NCI-H187 (cell line): ENCODE data around the gene CERS4.
"Not testable (repeated sequence)": the region's sequence is repeated elsewhere in the genome, so short reads cannot be mapped to it uniquely, and the experiment has no call there.

ENCODE experiments used
- DNase-seq, 2 experiments: peaks; one replicate each; lab custom pipeline; 2025; lab: John Stamatoyannopoulos, UW

The CERS4 gene

GRCh38 chr19:8209462-8210378 lies 550 bp downstream of the CERS4 start:
- DNase-seq: no peak

- DNase-seq: peak in 1 of 2 experiments; percentile 15
These were observed 1.4 kb downstream of the CERS4 start for GRCh38 chr19:8210421-8211101.

DNA sequence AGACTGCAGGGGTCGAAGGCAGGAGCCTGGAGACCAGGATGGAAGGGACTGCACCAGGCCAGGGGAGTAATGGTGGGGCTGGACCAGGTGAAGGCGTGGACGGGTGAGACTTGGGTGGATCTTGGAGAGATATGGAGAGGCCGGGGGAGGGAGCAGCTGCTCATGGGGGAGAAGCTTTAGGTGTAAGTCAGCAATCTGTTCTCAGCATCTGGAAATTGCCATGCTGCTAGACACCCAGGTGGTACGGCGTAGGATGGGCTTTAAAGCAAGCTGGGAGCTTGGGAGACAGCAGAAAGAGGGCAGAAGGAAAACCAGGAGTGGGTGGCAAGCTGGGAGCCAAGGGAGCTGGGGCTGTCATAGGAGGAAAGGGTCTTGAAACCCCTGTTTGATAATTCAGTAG lies 3.0 kb downstream of the CERS4 start:
- DNase-seq: no peak

- no peak for DNase-seq
These were observed 3.7 kb downstream of the CERS4 start for GRCh38 chr19:8212916-8213315.

- no peak for DNase-seq
These were observed 4.9 kb downstream of the CERS4 start for GRCh38 chr19:8213827-8214672.

DNA sequence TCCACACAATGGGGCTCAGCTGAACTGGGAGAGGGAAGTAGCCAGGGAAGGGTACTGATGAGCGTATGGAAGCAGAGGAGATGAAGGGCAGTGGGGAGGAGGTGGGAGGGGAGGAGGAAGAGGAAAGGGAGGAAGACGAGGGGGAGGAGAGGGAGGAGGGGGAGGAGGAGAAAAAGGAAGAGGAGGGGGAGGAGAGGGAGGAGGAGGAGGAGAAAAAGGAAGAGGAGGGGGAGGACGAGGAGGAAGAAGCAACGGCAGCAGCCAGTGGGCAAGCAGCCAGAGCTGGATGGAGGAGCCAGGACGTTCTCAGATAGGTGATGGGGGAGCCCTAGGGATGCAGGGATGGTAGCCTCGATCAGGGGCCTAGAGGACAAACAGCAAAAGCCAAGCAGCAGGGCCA lies 5.6 kb downstream of the CERS4 start:
- no peak for DNase-seq

GRCh38 chr19:8215783-8216182 lies 6.6 kb downstream of the CERS4 start:
- no peak for DNase-seq

DNA sequence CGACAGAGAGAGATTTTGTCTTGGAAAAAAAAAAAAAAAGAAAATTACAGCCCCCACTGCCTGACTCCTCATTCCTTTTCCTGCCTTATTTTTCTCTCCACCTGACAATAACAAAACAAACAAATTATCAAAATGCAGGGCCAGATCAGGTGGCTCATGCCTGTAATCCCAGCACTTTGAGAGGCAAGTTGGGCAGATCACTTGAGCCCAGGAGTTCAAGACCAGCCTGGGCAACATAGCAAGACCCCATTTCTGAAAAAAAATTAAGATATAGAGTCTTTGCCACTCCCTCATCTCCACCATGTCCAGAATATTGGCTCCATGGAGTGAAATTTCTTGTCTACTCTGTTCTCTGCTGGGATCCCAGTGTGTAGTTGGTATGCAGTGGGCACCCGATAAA lies 7.2 kb downstream of the CERS4 start:
- no peak for DNase-seq

GRCh38 chr19:8218127-8218526 lies 9.0 kb downstream of the CERS4 start:
- DNase-seq: not testable (repeated sequence)

- DNase-seq: no peak
These were observed 11.3 kb downstream of the CERS4 start for GRCh38 chr19:8220481-8220880.

- DNase-seq: no peak
These were observed 12.0 kb downstream of the CERS4 start for GRCh38 chr19:8221161-8221560.

GRCh38 chr19:8223442-8223841 lies 14.3 kb downstream of the CERS4 start:
- DNase-seq: not testable (repeated sequence)

DNA sequence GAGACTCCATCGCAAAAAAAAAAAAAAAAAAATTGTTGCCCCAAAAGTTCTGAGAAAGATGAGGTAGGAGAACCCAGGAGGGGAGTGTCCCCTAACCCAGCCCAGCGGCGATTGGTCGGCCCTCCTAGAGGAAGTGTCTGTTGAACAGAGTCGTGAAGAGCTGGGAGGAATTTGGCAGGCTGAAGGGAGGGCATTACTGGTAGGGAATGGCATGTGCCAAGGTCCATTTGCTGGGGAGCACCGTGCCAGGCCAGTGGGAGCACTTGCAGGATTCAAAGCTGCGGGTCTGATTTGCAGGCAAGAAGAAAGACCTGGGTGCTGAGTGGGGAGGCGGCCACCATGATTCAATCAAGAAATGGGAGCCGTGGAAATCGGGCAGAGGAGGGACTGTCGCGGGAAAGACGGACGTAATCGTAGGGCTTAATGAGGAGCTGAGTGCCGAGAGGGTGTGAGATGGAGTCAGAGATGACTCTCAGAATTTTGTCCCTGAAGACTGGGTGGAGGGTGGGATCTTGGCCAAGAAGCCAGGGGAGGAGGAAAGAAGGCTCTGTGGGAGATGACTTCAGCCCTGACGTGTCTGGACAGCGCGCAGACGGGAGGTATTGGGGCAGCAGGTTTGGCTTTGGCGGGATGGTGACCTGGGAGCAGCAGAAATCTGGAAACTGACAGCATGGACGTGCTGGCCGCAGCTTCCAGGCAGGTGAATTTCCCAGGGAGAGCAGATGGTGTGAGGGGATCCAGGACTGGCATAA lies 15.4 kb downstream of the CERS4 start:
- no peak for DNase-seq

DNA sequence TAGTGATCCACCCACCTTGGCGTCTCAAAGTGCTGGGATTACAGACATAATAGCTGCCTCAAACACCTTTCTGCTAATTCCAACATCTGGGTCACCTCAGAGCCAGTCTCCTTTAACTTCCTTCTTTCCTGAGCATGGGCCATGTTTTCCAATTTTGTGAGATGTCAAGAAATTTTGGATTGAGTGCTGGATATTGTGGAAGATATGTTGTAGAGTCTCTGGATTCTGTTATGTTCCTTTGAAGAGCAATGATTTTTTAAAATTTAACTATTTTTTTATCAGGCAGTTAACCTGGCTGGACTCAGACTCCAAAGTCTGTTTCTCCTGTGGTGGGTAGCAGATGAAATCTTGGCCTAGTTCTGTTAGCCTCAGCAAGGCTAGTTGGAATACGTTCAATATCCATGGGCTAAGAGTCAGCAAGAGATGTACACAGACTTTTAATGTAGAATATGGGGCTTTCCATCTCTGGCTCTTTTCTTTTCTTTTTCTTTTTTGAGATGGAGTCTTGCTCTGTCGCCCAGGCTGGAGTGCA lies 22.0 kb downstream of the CERS4 start:
- DNase-seq: no peak

- no peak for DNase-seq
These were observed 24.2 kb downstream of the CERS4 start for GRCh38 chr19:8233370-8233769.

GRCh38 chr19:8237026-8237425 lies 27.9 kb downstream of the CERS4 start:
- no peak for DNase-seq

GRCh38 chr19:8238251-8238650 lies 29.1 kb downstream of the CERS4 start:
- DNase-seq: no peak

- DNase-seq: no peak
These were observed 30.5 kb downstream of the CERS4 start for GRCh38 chr19:8239528-8240273.

DNA sequence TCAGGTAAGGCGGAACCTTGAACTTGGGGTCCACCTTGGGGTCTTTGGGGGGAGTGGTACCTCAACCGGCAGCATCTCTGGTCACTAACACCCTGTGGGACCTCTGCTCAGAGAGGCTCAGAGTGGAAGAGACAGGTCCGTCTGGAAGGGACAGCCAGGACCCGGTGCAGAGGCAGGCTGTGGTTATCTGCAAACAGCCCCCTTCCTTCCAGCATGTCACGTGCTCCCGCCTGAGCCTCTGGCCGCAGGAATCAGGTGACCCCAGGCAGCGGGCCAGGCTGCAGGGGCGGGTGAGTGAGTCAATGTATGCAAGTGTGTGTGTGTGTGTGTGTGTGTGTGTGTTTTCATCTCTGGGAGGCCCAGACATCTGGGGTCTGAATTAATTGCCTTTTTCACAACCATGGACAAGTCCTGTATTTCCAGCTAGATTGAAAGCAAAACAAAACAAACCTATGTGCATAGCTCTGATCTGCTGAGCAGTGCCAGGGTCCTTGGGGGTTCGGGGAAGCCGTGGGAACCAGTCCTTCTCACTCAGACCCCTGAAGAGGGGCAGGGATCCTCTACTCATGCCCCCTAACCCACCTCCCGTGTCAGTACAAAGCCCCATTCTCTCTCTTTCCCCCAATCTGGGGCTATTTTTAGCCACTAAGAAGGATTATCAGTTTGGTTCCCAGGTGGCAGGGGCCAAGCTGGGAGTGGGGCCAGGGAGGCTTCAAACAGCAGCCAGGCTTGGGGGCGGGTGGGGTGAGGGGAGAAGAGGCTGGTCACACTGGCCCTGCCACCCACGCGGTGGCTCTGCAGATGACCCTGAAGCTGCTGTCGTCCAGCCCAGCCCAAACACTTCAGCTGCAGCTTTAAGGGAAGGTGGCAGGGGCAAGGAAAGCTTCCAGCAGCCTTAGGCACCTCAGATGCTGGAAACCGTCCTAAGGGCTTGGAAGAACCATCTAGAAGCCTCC lies 31.4 kb downstream of the CERS4 start:
- no peak for DNase-seq
